Gastroesophageal sphincter (tissue), 4 donors: ENCODE measurements around the gene SEPTIN1. TPM values are rescaled to one million over a fixed set of nuclear protein-coding genes. Genes with fewer than 3 reads are reported as not detected.

Experiments used
- ATAC-seq: fragments of 150-250 bp; one replicate; pipeline ENCODE4 v1.9.1; 2016; ENCODE audit warnings: mild to moderate bottlenecking, moderate library complexity
- H3K27ac ChIP-seq, 4 donors: fragments of 200-600 bp; sonication (generic) in 3 of 4; 1 replicate in 3 of 4; 2 replicates in 1 of 4; pipeline ENCODE4 v1.5.1; 2016 to 2019
- H3K27me3 ChIP-seq: fragments of 200-600 bp; sonication (generic); one replicate; pipeline ENCODE4 v1.5.1; 2019
- H3K36me3 ChIP-seq, 2 donors: fragments of 200-600 bp; sonication (generic); one replicate each; pipeline ENCODE4 v1.5.1; 2019; ENCODE audit warnings: control low read depth in 1 of 2
- H3K4me1 ChIP-seq, 3 donors: fragments of 200-600 bp; sonication (generic); 1 replicate in 2 of 3; 2 replicates in 1 of 3; pipeline ENCODE4 v1.5.1; 2016 to 2019; ENCODE audit warnings: control low read depth in 2 of 3
- H3K4me3 ChIP-seq, 2 donors: fragments of 200-600 bp; sonication (generic); one replicate each; pipeline ENCODE4 v1.5.1; 2019; ENCODE audit warnings: mild to moderate bottlenecking in 1 of 2, moderate library complexity in 1 of 2
- H3K9me3 ChIP-seq, 3 donors: fragments of 200-600 bp; sonication (generic); one replicate each; pipeline ENCODE4 v1.5.1; 2017 to 2019; ENCODE audit warnings: control low read depth in 2 of 3
- EP300 ChIP-seq: sonication (generic); formaldehyde crosslinking; IDR thresholded peaks from one replicate; pipeline ENCODE4 v1.6.1; 2017; ENCODE audit warnings: antibody characterized with exemption, mild to moderate bottlenecking
- POLR2A ChIP-seq, 2 donors: fragments of 450-650 bp; IDR thresholded peaks; one replicate each; pipeline ENCODE4 v1.6.1; 2017; ENCODE audit warnings: antibody characterized with exemption in 2 of 2, mild to moderate bottlenecking in 2 of 2, moderate library complexity in 1 of 2
- POLR2AphosphoS5 ChIP-seq: sonication (generic); formaldehyde crosslinking; IDR thresholded peaks from one replicate; pipeline ENCODE4 v1.6.1; 2017; ENCODE audit warnings: antibody characterized with exemption
- WGBS, 2 donors: methylation state at CpG; one replicate each; pipeline ENCODE4 v1.1.5; 2018; ENCODE audit warnings: low coverage in 1 of 2; 5-methylcytosine and 5-hydroxymethylcytosine counted together
- total RNA-seq, 4 donors: library from RNA; depleted of rRNA; stranded (reverse); fragments of >200 nt; gene quantifications; one replicate each; pipeline ENCODE4 v1.1.0, GENCODE V29; 2016
- TF ChIP-seq, protein P1 (sequence below), 4 experiments: fragments of 200-600 bp in 2 of 4; fragments of 450-650 bp in 2 of 4; sonication (generic) in 1 of 4; IDR thresholded peaks; one replicate each; pipeline ENCODE4 v1.5.1; 2017 to 2019; ENCODE audit warnings: antibody characterized with exemption in 4 of 4, mild to moderate bottlenecking in 2 of 4, moderate library complexity in 2 of 4

The SEPTIN1 gene
- total RNA-seq, 4 donors from 2014 or later, result 0.59 to 2.2 (median 1.2) TPM

GRCh38 chr16:30383521-30383920, 1.2 kb upstream of the SEPTIN1 start:
- peaks cover 0 to 35% (median 5%) of the 10 kb centered on the region in 3 donors for H3K4me1 ChIP-seq
- H3K36me3 ChIP-seq, result no peaks in the 10 kb centered on the region
- WGBS, 2 donors, result 26 to 48% methylated on average over 2 of the region's 2 CpGs
- H3K27me3 ChIP-seq, result no peaks in the 10 kb centered on the region
- no peak overlapping the region for H3K27ac ChIP-seq
- TF ChIP-seq EP300, result no peak
- no peak for TF ChIP-seq POLR2A (IDR thresholded peaks at IDR 0.05)
- TF ChIP-seq, protein P1, sequence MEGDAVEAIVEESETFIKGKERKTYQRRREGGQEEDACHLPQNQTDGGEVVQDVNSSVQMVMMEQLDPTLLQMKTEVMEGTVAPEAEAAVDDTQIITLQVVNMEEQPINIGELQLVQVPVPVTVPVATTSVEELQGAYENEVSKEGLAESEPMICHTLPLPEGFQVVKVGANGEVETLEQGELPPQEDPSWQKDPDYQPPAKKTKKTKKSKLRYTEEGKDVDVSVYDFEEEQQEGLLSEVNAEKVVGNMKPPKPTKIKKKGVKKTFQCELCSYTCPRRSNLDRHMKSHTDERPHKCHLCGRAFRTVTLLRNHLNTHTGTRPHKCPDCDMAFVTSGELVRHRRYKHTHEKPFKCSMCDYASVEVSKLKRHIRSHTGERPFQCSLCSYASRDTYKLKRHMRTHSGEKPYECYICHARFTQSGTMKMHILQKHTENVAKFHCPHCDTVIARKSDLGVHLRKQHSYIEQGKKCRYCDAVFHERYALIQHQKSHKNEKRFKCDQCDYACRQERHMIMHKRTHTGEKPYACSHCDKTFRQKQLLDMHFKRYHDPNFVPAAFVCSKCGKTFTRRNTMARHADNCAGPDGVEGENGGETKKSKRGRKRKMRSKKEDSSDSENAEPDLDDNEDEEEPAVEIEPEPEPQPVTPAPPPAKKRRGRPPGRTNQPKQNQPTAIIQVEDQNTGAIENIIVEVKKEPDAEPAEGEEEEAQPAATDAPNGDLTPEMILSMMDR (IDR thresholded peaks at IDR 0.05), result no peak
- no peak for TF ChIP-seq POLR2AphosphoS5
- H3K9me3 ChIP-seq, result no peaks in the 10 kb centered on the region
- no peak for ATAC-seq
- no peak overlapping the region for H3K4me3 ChIP-seq

DNA sequence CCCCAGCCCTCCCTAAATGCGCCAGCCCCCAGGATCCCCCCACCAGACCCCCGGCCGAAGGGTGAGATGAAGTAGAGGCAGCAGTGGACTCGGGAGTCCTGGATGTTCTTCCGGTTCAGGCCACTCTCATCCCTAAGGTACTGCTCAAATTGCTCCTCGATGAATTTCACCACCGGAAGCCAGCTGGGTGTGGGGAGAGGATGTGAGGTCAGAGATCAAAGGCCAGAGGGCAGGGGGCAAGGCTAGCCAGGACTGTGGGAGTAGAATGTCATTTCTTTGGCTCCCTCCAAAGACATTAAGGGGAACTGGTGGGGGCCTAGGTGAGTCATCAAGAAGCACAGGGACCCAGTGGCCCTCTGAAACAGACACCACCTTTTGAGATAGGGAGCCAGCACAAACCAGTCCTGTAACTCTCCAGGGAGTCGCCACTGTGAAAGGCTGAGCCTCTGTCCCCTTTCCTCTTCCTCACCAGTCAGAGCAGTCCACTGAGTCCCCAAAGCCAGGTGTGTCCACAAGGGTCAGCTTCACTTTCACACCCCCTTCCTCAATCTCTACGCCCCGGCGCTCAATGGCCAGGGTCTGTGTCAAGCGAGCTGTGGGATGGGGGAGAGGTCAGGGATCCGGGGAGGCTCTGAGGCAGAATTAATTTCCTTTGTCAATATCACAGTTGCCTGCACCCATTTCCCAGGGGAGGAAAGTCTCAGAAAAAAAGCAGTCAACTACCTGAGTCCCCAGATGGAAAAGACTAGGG, 895 bp downstream of the SEPTIN1 start:
- H3K4me3 ChIP-seq, result no peak overlapping the region
- H3K36me3 ChIP-seq, result no peaks in the 10 kb centered on the region
- peaks cover 0 to 49% (median 10%) of the 10 kb centered on the region in 3 donors for H3K4me1 ChIP-seq
- H3K9me3 ChIP-seq, result no peaks in the 10 kb centered on the region
- TF ChIP-seq, protein P1 (IDR thresholded peaks at IDR 0.05), result no peak
- TF ChIP-seq EP300 (no peak), POLR2A (IDR thresholded peaks at IDR 0.05) (no peak), POLR2AphosphoS5 (no peak)
- WGBS, 2 donors, result 59 to 90% methylated on average over 3 to 5 of the region's 13 CpGs
- H3K27me3 ChIP-seq, result no peaks in the 10 kb centered on the region
- H3K27ac ChIP-seq, result peak overlapping the region in 2 of 4 donors; percentile 12 to 35
- ATAC-seq, result no peak

DNA sequence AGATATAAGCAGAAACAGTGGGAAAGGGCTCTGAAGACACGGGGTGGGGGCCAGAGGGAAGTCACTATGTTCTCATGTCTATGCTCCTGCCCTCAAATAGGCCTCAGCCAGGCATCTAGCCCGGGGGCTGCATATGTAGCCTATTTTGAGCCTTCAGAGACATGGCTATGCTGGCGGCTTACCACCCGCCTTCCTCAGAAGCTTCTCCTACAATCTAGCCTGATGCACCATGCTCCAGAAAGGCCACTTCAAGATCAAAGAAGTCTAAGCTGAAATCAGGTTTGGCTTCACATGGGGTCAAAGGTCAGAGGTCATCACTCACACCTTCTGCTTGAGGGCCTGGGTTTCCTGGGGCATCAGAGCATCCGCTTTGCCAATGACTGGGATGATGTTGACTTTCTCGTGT, 1.6 kb downstream of the SEPTIN1 start:
- WGBS, 2 donors, result 68 to 80% methylated on average over 2 to 4 of the region's 6 CpGs
- TF ChIP-seq EP300, result no peak
- TF ChIP-seq, protein P1 (IDR thresholded peaks at IDR 0.05), result no peak
- no peak for TF ChIP-seq POLR2A (IDR thresholded peaks at IDR 0.05)
- TF ChIP-seq POLR2AphosphoS5, result no peak
- Histone ChIP-seq H3K27ac (peak overlapping the region in 2 of 4 donors; percentile 12 to 35), H3K4me1 (peaks cover 0 to 51% (median 10%) of the 10 kb centered on the region in 3 donors), H3K27me3 (no peaks in the 10 kb centered on the region), H3K4me3 (no peak overlapping the region), H3K36me3 (no peaks in the 10 kb centered on the region), H3K9me3 (no peaks in the 10 kb centered on the region)
- no peak for ATAC-seq

DNA sequence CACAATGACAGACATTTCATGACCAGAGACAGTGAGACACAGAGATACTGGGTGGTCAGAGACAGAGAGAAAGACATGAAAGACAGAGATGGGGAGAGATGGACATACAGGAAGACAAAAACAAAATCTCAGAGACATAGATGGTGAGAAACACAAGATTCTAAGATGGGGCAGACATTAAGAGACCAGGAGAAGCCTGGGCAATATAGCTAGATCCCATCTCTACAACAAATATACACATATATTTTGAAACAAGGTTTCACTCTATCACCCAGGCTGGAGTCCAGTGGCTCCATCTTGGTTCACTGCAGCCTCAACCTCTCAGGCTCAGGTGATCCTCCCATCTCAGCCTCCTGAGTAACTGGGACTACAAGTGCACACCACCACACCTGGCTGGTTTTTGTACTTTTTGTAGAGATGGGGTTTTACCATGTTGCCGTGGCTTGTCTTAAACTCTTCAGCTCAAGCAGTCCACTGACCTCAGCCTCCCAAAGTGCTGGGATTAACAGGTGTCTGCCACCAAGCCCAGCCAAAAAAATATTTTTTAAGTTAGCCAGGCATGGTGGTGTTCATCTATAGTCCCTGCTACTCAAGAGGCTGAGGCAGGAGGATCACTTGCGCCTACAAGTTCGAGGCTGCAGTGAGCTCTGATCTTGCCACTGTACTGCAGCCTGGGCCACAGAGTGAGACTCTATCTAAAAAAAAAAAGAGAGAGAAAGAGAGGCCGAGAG, 2.1 kb downstream of the SEPTIN1 start:
- 90 to 100% methylated on average over 1 to 4 of the region's 4 CpGs for WGBS, 2 donors
- TF ChIP-seq, protein P1 (IDR thresholded peaks at IDR 0.05), result no peak
- no peak for TF ChIP-seq POLR2A (IDR thresholded peaks at IDR 0.05)
- no peaks in the 10 kb centered on the region for H3K27me3 ChIP-seq
- H3K27ac ChIP-seq, result peak overlapping the region in 1 of 4 donors; percentile 100
- peaks cover 0 to 51% (median 10%) of the 10 kb centered on the region in 3 donors for H3K4me1 ChIP-seq
- no peaks in the 10 kb centered on the region for H3K9me3 ChIP-seq
- H3K36me3 ChIP-seq, result no peaks in the 10 kb centered on the region
- ATAC-seq, result no peak
- H3K4me3 ChIP-seq, result no peak overlapping the region
